ENCODE measurements around the gene AAK1.
"Not testable (repeated sequence)": the region's sequence is repeated elsewhere in the genome, so short reads cannot be mapped to it uniquely, and the experiment has no call there.

Gene AAK1

DNA sequence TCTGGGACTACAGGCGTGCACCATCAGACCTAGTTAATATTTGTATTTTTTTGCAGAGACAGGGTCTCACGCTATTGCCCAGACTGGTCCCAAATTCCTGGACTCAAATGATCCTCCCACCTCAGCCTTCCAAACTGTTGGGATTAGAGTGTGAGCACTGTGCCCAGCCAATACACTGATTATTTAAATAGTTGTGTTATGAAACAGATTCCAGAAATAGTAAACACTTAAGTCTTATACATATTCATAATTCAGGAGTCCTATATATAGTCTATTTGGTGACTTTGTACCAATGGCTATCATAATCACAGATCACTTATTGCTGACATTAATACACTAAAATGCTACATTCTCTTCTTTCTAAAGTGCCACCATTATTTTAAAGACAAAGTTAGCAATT is 219.1 kb downstream of the AAK1 start:
- TF ChIP-seq, protein P1, sequence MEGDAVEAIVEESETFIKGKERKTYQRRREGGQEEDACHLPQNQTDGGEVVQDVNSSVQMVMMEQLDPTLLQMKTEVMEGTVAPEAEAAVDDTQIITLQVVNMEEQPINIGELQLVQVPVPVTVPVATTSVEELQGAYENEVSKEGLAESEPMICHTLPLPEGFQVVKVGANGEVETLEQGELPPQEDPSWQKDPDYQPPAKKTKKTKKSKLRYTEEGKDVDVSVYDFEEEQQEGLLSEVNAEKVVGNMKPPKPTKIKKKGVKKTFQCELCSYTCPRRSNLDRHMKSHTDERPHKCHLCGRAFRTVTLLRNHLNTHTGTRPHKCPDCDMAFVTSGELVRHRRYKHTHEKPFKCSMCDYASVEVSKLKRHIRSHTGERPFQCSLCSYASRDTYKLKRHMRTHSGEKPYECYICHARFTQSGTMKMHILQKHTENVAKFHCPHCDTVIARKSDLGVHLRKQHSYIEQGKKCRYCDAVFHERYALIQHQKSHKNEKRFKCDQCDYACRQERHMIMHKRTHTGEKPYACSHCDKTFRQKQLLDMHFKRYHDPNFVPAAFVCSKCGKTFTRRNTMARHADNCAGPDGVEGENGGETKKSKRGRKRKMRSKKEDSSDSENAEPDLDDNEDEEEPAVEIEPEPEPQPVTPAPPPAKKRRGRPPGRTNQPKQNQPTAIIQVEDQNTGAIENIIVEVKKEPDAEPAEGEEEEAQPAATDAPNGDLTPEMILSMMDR (conservative IDR thresholded peaks at IDR 0.05; ENCODE audit: low read length) = no peak
- no peak overlapping the region for H3K4me3 ChIP-seq (ENCODE audit: low read length)
- no peak for DNase-seq (ENCODE audit: low read depth)

- no peak overlapping the region for H3K4me3 ChIP-seq (ENCODE audit: low read length)
- TF ChIP-seq, protein P1 (conservative IDR thresholded peaks at IDR 0.05; ENCODE audit: low read length) = no peak
- DNase-seq (ENCODE audit: low read depth) = no peak
Measured at GRCh38 chr2:69422198-69422597, 221.3 kb downstream of the AAK1 start.

DNA sequence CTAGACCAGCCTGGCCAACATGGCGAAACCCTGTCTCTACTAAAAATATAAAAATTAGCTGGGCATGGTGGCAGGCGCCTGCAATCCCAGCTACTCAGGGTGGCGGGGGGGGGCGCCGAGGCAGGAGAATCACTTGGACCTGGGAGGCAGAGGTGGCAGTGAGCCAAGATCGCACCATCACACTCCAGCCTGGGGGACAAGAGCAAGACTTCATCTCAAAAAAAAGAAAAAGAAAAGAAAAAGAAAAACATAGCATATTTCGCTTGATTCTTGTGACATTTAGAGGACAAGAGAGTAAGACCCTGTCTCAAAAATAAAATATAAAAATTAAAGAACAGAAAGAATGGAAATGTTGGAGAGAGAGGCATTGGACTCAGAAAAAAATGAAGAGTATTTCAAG is 224.4 kb downstream of the AAK1 start:
- DNase-seq (ENCODE audit: low read depth); H3K4me3 ChIP-seq (ENCODE audit: low read length): not testable (repeated sequence)

DNA sequence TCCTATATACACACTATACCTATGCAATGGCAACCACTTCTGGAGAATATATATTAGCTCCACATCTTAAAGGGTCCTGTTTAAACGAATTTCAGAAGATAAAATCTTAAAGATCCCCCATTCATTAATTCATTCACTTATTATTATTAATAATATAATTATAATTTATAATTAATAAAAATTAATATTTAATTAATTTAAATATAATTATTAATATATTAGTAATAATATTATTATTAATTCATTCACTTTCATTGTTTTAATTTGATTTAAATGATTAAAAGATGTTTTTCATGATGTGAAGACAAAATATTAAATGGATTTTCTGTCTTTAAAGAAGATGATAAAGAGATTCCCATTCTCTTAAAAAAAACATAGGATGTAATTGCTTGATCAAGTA is 227.4 kb downstream of the AAK1 start:
- TF ChIP-seq, protein P1 (conservative IDR thresholded peaks at IDR 0.05; ENCODE audit: low read length) = no peak
- H3K4me3 ChIP-seq (ENCODE audit: low read length) = no peak overlapping the region
- DNase-seq (ENCODE audit: low read depth) = no peak
